HCT116 (cell line): ENCODE results near the gene GAK. TPM values are rescaled to one million over a fixed set of nuclear protein-coding genes. Genes with fewer than 3 reads are reported as not detected.

ENCODE experiments used
- ATAC-seq: fragments of 200-7000 bp; cut with Tn5 transposase; 2 replicates; pipeline ENCODE4 v1.9.1; 2020; ENCODE audit warnings: mild to moderate bottlenecking, moderate library complexity
- BruUV-seq: library from RNA; stranded (reverse); fragments of 400-500 nt; replicated peaks from 2 replicates; lab custom pipeline; 2021; lab: Mats Ljungman, UMichigan
- CTCF ChIA-PET: fragments of 300-600 bp; sonication (Branson Sonifier 250); formaldehyde crosslinking; loops from one replicate; lab custom pipeline; 2021; ENCODE audit warnings: antibody characterized with exemption; lab: Charles Lee
- POLR2A ChIA-PET: fragments of 300-600, 350-600 bp; sonication (Branson Sonifier 250); formaldehyde crosslinking; loops from one replicate; lab custom pipeline; 2021; ENCODE audit warnings: antibody characterized with exemption; lab: Charles Lee
- RAD21 ChIA-PET, 2 experiments: fragments of 300-600 bp; sonication (Branson Sonifier 250); formaldehyde crosslinking; loops; one replicate each; lab custom pipeline; 2023; ENCODE audit warnings: low total read pairs in 2 of 2; ENCODE audit not compliant: uncharacterized antibody in 2 of 2, unreplicated experiment in 2 of 2, low non-redundant PET in 1 of 2; lab: Charles Lee
- DNase-seq: peaks from one replicate; pipeline ENCODE4 v3.0.0-alpha.2; 2010; ENCODE audit warnings: low read depth, low spot score
- H2AFZ ChIP-seq: fragments of 200-600 bp; shearing (Covaris generic), sonication (generic); 2 replicates; pipeline ENCODE4 v1.6.1; 2017; ENCODE audit warnings: low read depth, mixed run types, mixed read lengths, antibody characterized with exemption, low read length; ENCODE audit not compliant: poor library complexity, severe bottlenecking
- H3K27ac ChIP-seq: 2 replicates; pipeline ENCODE4 v1.5.1; 2012; ENCODE audit warnings: low read depth, low read length
- H3K27me3 ChIP-seq: fragments of 200-600 bp; sonication (generic); 2 replicates; pipeline ENCODE4 v1.6.1; 2016; ENCODE audit warnings: mixed run types, low read length, mixed read lengths; ENCODE audit not compliant: insufficient read depth
- H3K36me3 ChIP-seq, 2 experiments: fragments of 200-500 bp in 1 of 2; fragments of 200-600 bp in 1 of 2; sonication (Bioruptor generic) in 1 of 2; sonication (generic) in 1 of 2; 2 replicates each; pipeline versions ENCODE4 v1.5.1 to v1.6.1; 2014 to 2016; ENCODE audit warnings: low read length in 2 of 2, inconsistent platforms in 1 of 2, mixed read lengths in 1 of 2, mixed run types in 1 of 2; ENCODE audit not compliant: insufficient read depth in 2 of 2, control insufficient read depth in 1 of 2
- H3K4me1 ChIP-seq, 2 experiments: fragments of 200-600 bp in 1 of 2; sonication (generic) in 1 of 2; 2 replicates each; pipeline versions ENCODE4 v1.5.1 to v1.6.1; 2012 to 2017; ENCODE audit warnings: low read length in 2 of 2, inconsistent platforms in 1 of 2, mild to moderate bottlenecking in 1 of 2, mixed read lengths in 1 of 2, mixed run types in 1 of 2, moderate library complexity in 1 of 2; ENCODE audit not compliant: insufficient read depth in 2 of 2, control insufficient read depth in 1 of 2
- H3K4me2 ChIP-seq: fragments of 200-600 bp; sonication (generic); 2 replicates; pipeline ENCODE4 v1.6.1; 2017; ENCODE audit warnings: mixed run types, low read length, mixed read lengths
- H3K4me3 ChIP-seq, 2 experiments: fragments of 200-600 bp in 1 of 2; sonication (generic) in 1 of 2; replicated peaks in 1 of 2; 2 replicates each; pipeline ENCODE4 v1.5.1; 2011 to 2016; ENCODE audit warnings: low read length in 2 of 2, control low read depth in 1 of 2, low read depth in 1 of 2, mild to moderate bottlenecking in 1 of 2, mixed read lengths in 1 of 2, mixed run types in 1 of 2
- H3K79me2 ChIP-seq: fragments of 200-600 bp; sonication (generic); 2 replicates; pipeline ENCODE4 v1.6.1; 2017; ENCODE audit warnings: mild to moderate bottlenecking, mixed run types, low read length, moderate library complexity, mixed read lengths; ENCODE audit not compliant: insufficient read depth
- H3K9ac ChIP-seq: fragments of 200-600 bp; sonication (generic); 2 replicates; pipeline ENCODE4 v1.6.1; 2016; ENCODE audit warnings: low read length, mixed read lengths
- H3K9me2 ChIP-seq: fragments of 200-600 bp; sonication (generic), shearing (Covaris generic); 2 replicates; pipeline ENCODE4 v1.6.1; 2017; ENCODE audit warnings: mixed run types, mild to moderate bottlenecking, moderate library complexity; ENCODE audit not compliant: insufficient read depth
- H3K9me3 ChIP-seq, 2 experiments: fragments of 200-500 bp in 1 of 2; fragments of 200-600 bp in 1 of 2; sonication (Bioruptor generic) in 1 of 2; sonication (generic) in 1 of 2; 2 replicates each; pipeline ENCODE4 v1.6.1; 2014 to 2017; ENCODE audit warnings: low read length in 2 of 2, mixed read lengths in 2 of 2, inconsistent platforms in 1 of 2, low read depth in 1 of 2, mild to moderate bottlenecking in 1 of 2, mixed run types in 1 of 2, moderate library complexity in 1 of 2; ENCODE audit not compliant: control insufficient read depth in 1 of 2, insufficient read depth in 1 of 2
- H4K20me1 ChIP-seq: fragments of 200-600 bp; sonication (generic), shearing (Covaris generic); 2 replicates; pipeline ENCODE4 v1.6.1; 2017; ENCODE audit warnings: mixed run types, mild to moderate bottlenecking, moderate library complexity; ENCODE audit not compliant: insufficient read depth
- CBX3 ChIP-seq: IDR thresholded peaks from 2 replicates; pipeline ENCODE4 v1.6.1; 2012; ENCODE audit warnings: low read depth
- EZH2phosphoT487 ChIP-seq: fragments of 200-600 bp; IDR thresholded peaks from 2 replicates; pipeline ENCODE4 v1.6.1; 2018; ENCODE audit warnings: antibody characterized with exemption, borderline replicate concordance
- JUND ChIP-seq: IDR thresholded peaks from 2 replicates; pipeline ENCODE4 v1.6.1; 2012
- RAD21 ChIP-seq: IDR thresholded peaks from 2 replicates; pipeline ENCODE4 v1.6.1; 2012; ENCODE audit warnings: low read depth, mild to moderate bottlenecking
- SIN3A ChIP-seq: IDR thresholded peaks from 2 replicates; pipeline ENCODE4 v1.6.1; 2012; ENCODE audit warnings: low read depth
- SP1 ChIP-seq: IDR thresholded peaks from 2 replicates; pipeline ENCODE4 v1.6.1; 2012; ENCODE audit warnings: low read depth
- YY1 ChIP-seq: IDR thresholded peaks from 2 replicates; pipeline ENCODE4 v1.6.1; 2011; ENCODE audit warnings: low read length, low read depth, moderate library complexity, mild to moderate bottlenecking; ENCODE audit not compliant: insufficient replicate concordance; ENCODE audit errors: extremely low read depth
- ZFX ChIP-seq: fragments of 450-650 bp; IDR thresholded peaks from 2 replicates; pipeline ENCODE4 v1.6.1; 2017
- ZNF274 ChIP-seq: fragments of 200-500 bp; sonication (Bioruptor generic); IDR thresholded peaks from 2 replicates; pipeline ENCODE4 v1.6.1; 2014; ENCODE audit warnings: mild to moderate bottlenecking, low read depth, low read length, inconsistent platforms
- intact Hi-C: fragments of 100-400 bp; cut with micrococcal nuclease; formaldehyde crosslinking; loops from 2 replicates; pipeline ENCODE4 v1.10.0; 2022
- total RNA-seq: library from RNA; stranded (reverse); gene quantifications from one replicate; pipeline ENCODE4 v1.2.1, GENCODE V29; 2021; ENCODE audit not compliant: unreplicated experiment
- TF ChIP-seq, protein P1 (sequence below): IDR thresholded peaks from 2 replicates; pipeline ENCODE4 v1.6.1; 2012

GAK gene
- total RNA-seq, 1 experiment from 2014 or later = 123 TPM

GRCh38 chr4:932713-933070 is 576 bp upstream of the GAK start:
- Histone ChIP-seq H3K79me2 (peaks cover 54% of the 10 kb centered on the region), H3K4me3 (peak overlapping the region; percentile 91 to 98), H3K9me3 (no peaks in the 10 kb centered on the region), H3K36me3 (no peaks in the 10 kb centered on the region), H3K9ac (peak overlapping the region; percentile 99), H2AFZ (peak overlapping the region; percentile 49), H4K20me1 (no peaks in the 10 kb centered on the region), H3K27ac (peak overlapping the region; percentile 84), H3K9me2 (no peaks in the 10 kb centered on the region), H3K4me2 (peak overlapping the region; percentile 100), H3K4me1 (peaks cover 6 to 14% of the 10 kb centered on the region in 2 experiments; a peak in 3 of 4 replicates), H3K27me3 (no peaks in the 10 kb centered on the region)
- intact Hi-C loops = loop anchor here (1.0 kb wide), 1 partner anchor 53 kb away; no protein-coding TSS in a partner anchor
- DNase-seq (no peak), ATAC-seq (peak; percentile 25; the same call in 1 of the 2 replicates)
- POLR2A ChIA-PET = interaction anchor here (1.0 kb wide), 1 partner anchor 52 kb away, joined by 4 read pairs; no protein-coding TSS in a partner anchor
- CTCF ChIA-PET = interaction anchor here (1.0 to 1.2 kb wide), 2 partner anchors 55 to 190 kb away, joined by 3 to 7 read pairs; partner anchors contain the start of gene IDUA
- no peak for TF ChIP-seq SIN3A
- TF ChIP-seq EZH2phosphoT487 = no peak
- peak; percentile 25; the same call in 1 of the 2 replicates for TF ChIP-seq RAD21
- RAD21 ChIA-PET = no interaction called here
- BruUV-seq = TSS peak; percentile 87

- Histone ChIP-seq H2AFZ (no peak overlapping the region), H3K4me3 (peak overlapping the region; percentile 91 to 98), H3K27me3 (no peaks in the 10 kb centered on the region), H3K9me2 (no peaks in the 10 kb centered on the region), H3K4me1 (peaks cover 6 to 14% of the 10 kb centered on the region in 2 experiments; a peak in 3 of 4 replicates), H4K20me1 (no peaks in the 10 kb centered on the region), H3K9ac (peak overlapping the region; percentile 99), H3K4me2 (peak overlapping the region; percentile 100), H3K27ac (peak overlapping the region; percentile 84), H3K9me3 (no peaks in the 10 kb centered on the region), H3K79me2 (peaks cover 58% of the 10 kb centered on the region), H3K36me3 (no peaks in the 10 kb centered on the region)
- ChIA-PET CTCF (interaction anchor here (1.0 to 1.2 kb wide), 2 partner anchors 56 to 189 kb away, joined by 3 to 7 read pairs; partner anchors contain the start of gene IDUA), RAD21 (no interaction called here), POLR2A (no interaction called here)
- intact Hi-C loops = no loop called here
- no TSS peak for BruUV-seq
- DNase-seq (no peak), ATAC-seq (0 out of 2 replicates have a peak, but pooled peaks have one; percentile 6)
- TF ChIP-seq CBX3 = no peak
- no peak for TF ChIP-seq EZH2phosphoT487
- TF ChIP-seq, protein P1, sequence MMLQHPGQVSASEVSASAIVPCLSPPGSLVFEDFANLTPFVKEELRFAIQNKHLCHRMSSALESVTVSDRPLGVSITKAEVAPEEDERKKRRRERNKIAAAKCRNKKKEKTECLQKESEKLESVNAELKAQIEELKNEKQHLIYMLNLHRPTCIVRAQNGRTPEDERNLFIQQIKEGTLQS = no peak
- TF ChIP-seq SIN3A = no peak
- no peak for TF ChIP-seq YY1
- TF ChIP-seq ZFX = no peak
- no peak for TF ChIP-seq SP1
- TF ChIP-seq RAD21 = no peak
- TF ChIP-seq JUND = no peak
- TF ChIP-seq ZNF274 = no peak
Measured at GRCh38 chr4:931194-931959, 739 bp downstream of the GAK start.
